BE2C (cell line): Measurements from ENCODE around the gene PRLR. TPM values are rescaled to one million over a fixed set of nuclear protein-coding genes. Genes with fewer than 3 reads are reported as not detected.

Source experiments
- DNase-seq: peaks from one replicate; pipeline ENCODE4 v3.0.0-alpha.2; 2020
- H3K27me3 ChIP-seq: fragments of 250-450 bp; sonication (Bioruptor Pico); 2 replicates; pipeline ENCODE4 v1.5.1; 2020; ENCODE audit warnings: mild to moderate bottlenecking
- H3K36me3 ChIP-seq: fragments of 250-450 bp; sonication (Bioruptor Pico); 2 replicates; pipeline ENCODE4 v1.5.1; 2020; ENCODE audit warnings: mild to moderate bottlenecking
- H3K4me1 ChIP-seq: fragments of 250-450 bp; sonication (Bioruptor Pico); 2 replicates; pipeline ENCODE4 v1.5.1; 2020
- H3K4me3 ChIP-seq: 2 replicates; pipeline ENCODE4 v1.5.1; 2011; ENCODE audit warnings: low read depth, low read length
- H3K9me3 ChIP-seq: fragments of 250-450 bp; sonication (Bioruptor Pico); 2 replicates; pipeline ENCODE4 v1.5.1; 2020
- CTCF ChIP-seq: IDR thresholded peaks from 2 replicates; pipeline ENCODE4 v1.5.1; 2012; ENCODE audit warnings: mild to moderate bottlenecking, low read depth, low read length
- polyA plus RNA-seq: library from polyadenylated mRNA; unstranded; fragments of >200 nt; gene quantifications from one replicate; pipeline ENCODE4 v1.2.1, GENCODE V29; 2012; ENCODE audit warnings: low read depth, missing spikeins; ENCODE audit not compliant: insufficient read length, insufficient read depth

The PRLR gene
- not detected for polyA plus RNA-seq

- no peak for TF ChIP-seq CTCF
- no peak within 1 kb of the TSS for H3K4me3 ChIP-seq
- DNase-seq: no peak
Observed at GRCh38 chr5:35230038-35230611, at the start of gene PRLR. Gene PRLR, minus strand, starts transcription at chr5:35230487. Its CDS starts 140,867 bp downstream, at chr5:35089620.

GRCh38 chr5:35274839-35275509, 44.7 kb upstream of the PRLR start:
- Histone ChIP-seq H3K27me3 (no peaks in the 10 kb centered on the region), H3K9me3 (no peaks in the 10 kb centered on the region), H3K4me3 (no peak overlapping the region), H3K4me1 (no peaks in the 10 kb centered on the region), H3K36me3 (no peaks in the 10 kb centered on the region)
- DNase-seq: no peak
- no peak for TF ChIP-seq CTCF

More at GRCh38 chr5:35230038-35230611, at the start of gene PRLR:
- H3K9me3 ChIP-seq: no peaks in the 10 kb centered on the region
- no peaks in the 10 kb centered on the region for H3K36me3 ChIP-seq
- H3K27me3 ChIP-seq: peaks cover 20% of the 10 kb centered on the region
- H3K4me1 ChIP-seq: no peaks in the 10 kb centered on the region

GRCh38 chr5:35269006-35269405, 38.7 kb upstream of the PRLR start:
- Histone ChIP-seq H3K36me3 (no peaks in the 10 kb centered on the region), H3K27me3 (no peaks in the 10 kb centered on the region), H3K4me1 (no peaks in the 10 kb centered on the region), H3K9me3 (no peaks in the 10 kb centered on the region), H3K4me3 (no peak overlapping the region)
- no peak for DNase-seq
- TF ChIP-seq CTCF: no peak

- Histone ChIP-seq H3K4me3 (no peak overlapping the region), H3K36me3 (no peaks in the 10 kb centered on the region), H3K27me3 (no peaks in the 10 kb centered on the region), H3K4me1 (no peaks in the 10 kb centered on the region), H3K9me3 (no peaks in the 10 kb centered on the region)
- DNase-seq: no peak
- TF ChIP-seq CTCF: no peak
Observed at GRCh38 chr5:35266276-35266675, 36.0 kb upstream of the PRLR start.

GRCh38 chr5:35264509-35264908, 34.2 kb upstream of the PRLR start:
- DNase-seq: no peak
- no peaks in the 10 kb centered on the region for H3K36me3 ChIP-seq
- no peak for TF ChIP-seq CTCF
- no peaks in the 10 kb centered on the region for H3K4me1 ChIP-seq
- no peaks in the 10 kb centered on the region for H3K27me3 ChIP-seq
- no peak overlapping the region for H3K4me3 ChIP-seq
- no peaks in the 10 kb centered on the region for H3K9me3 ChIP-seq

GRCh38 chr5:35263266-35263877, 33.1 kb upstream of the PRLR start:
- H3K9me3 ChIP-seq: no peaks in the 10 kb centered on the region
- DNase-seq: no peak
- no peak overlapping the region for H3K4me3 ChIP-seq
- no peaks in the 10 kb centered on the region for H3K4me1 ChIP-seq
- TF ChIP-seq CTCF: no peak
- H3K27me3 ChIP-seq: no peaks in the 10 kb centered on the region
- H3K36me3 ChIP-seq: no peaks in the 10 kb centered on the region
